K562 (cell line): ENCODE data around the gene TMEM50B. TPM values are rescaled to one million over a fixed set of nuclear protein-coding genes. Genes with fewer than 3 reads are reported as not detected.

Source experiments
- ARID3A ChIP-seq: IDR thresholded peaks from 2 replicates; pipeline ENCODE4 v1.6.1; 2012; ENCODE audit warnings: low read depth, low read length, improper control_type of control experiment, borderline replicate concordance
- CTBP1 ChIP-seq: fragments of 450-650 bp; IDR thresholded peaks from 2 replicates; pipeline ENCODE4 v1.6.1; 2016; ENCODE audit warnings: borderline replicate concordance
- DNMT1 ChIP-seq: fragments of 450-650 bp; IDR thresholded peaks from 2 replicates; pipeline ENCODE4 v1.6.1; 2016; ENCODE audit warnings: antibody characterized with exemption, mild to moderate bottlenecking
- DPF2 ChIP-seq: fragments of 450-650 bp; IDR thresholded peaks from 2 replicates; pipeline ENCODE4 v1.6.1; 2016
- EGR1 ChIP-seq: fragments of 450-650 bp; conservative IDR thresholded peaks from 2 replicates; pipeline ENCODE4 v1.6.1; 2017; ENCODE audit warnings: mild to moderate bottlenecking
- GATAD2B ChIP-seq: fragments of 450-650 bp; IDR thresholded peaks from 2 replicates; pipeline ENCODE4 v1.6.1; 2017; ENCODE audit warnings: mild to moderate bottlenecking, borderline replicate concordance
- HMGXB4 ChIP-seq: sonication (generic); formaldehyde crosslinking; IDR thresholded peaks from 2 replicates; pipeline ENCODE4 v1.8.1; 2023; ENCODE audit warnings: mild to moderate bottlenecking, missing genetic modification reagents
- JUNB ChIP-seq: fragments of 450-650 bp; formaldehyde crosslinking; conservative IDR thresholded peaks from 2 replicates; pipeline ENCODE4 v1.4.0; 2020; ENCODE audit warnings: mild to moderate bottlenecking
- KDM5B ChIP-seq: fragments of 200-600 bp; sonication (generic); IDR thresholded peaks from 2 replicates; pipeline ENCODE4 v1.6.1; 2012; ENCODE audit warnings: low read depth, mild to moderate bottlenecking, moderate library complexity, low read length, control low read depth, inconsistent platforms; ENCODE audit not compliant: insufficient replicate concordance
- NEUROD1 ChIP-seq: fragments of 150-350 bp; IDR thresholded peaks from 2 replicates; pipeline ENCODE4 v1.6.1; 2014; ENCODE audit warnings: borderline replicate concordance, low read length, low read depth; ENCODE audit not compliant: partially characterized antibody
- PTTG1 ChIP-seq: fragments of 450-650 bp; IDR thresholded peaks from 2 replicates; pipeline ENCODE4 v1.6.1; 2016; ENCODE audit warnings: low read depth, mild to moderate bottlenecking, missing genetic modification characterization, missing compliant biosample characterization
- RBM15 ChIP-seq: fragments of 200-400 bp; formaldehyde crosslinking; IDR thresholded peaks from 2 replicates; pipeline ENCODE4 v1.6.1; 2018; ENCODE audit warnings: mild to moderate bottlenecking, low read length, moderate library complexity; ENCODE audit not compliant: insufficient read depth
- RUNX1 ChIP-seq: sonication (generic); IDR thresholded peaks from 2 replicates; pipeline ENCODE4 v1.6.1; 2016; ENCODE audit warnings: antibody characterized with exemption, low read depth
- TBP ChIP-seq: optimal IDR thresholded peaks from 2 replicates; pipeline ENCODE3; 2011; ENCODE audit warnings: low read depth, low read length, improper control_type of control experiment
- TCF15 ChIP-seq: fragments of 250-450 bp; sonication (Bioruptor Pico); IDR thresholded peaks from 2 replicates; pipeline ENCODE4 v1.8.0; 2022; ENCODE audit warnings: moderate library complexity, mild to moderate bottlenecking, inconsistent platforms
- TCF3 ChIP-seq: sonication (generic); formaldehyde crosslinking; IDR thresholded peaks from 2 replicates; pipeline ENCODE4 v1.4.0; 2020; ENCODE audit warnings: mild to moderate bottlenecking, missing genetic modification reagents
- TOE1 ChIP-seq, 2 experiments: fragments of 450-650 bp in 1 of 2; sonication (generic) in 1 of 2; formaldehyde crosslinking in 1 of 2; IDR thresholded peaks; 2 replicates each; pipeline versions ENCODE4 v1.7.1 to v1.8.0; 2016 to 2022; ENCODE audit warnings: borderline replicate concordance in 2 of 2, mild to moderate bottlenecking in 2 of 2, antibody characterized with exemption in 1 of 2, inconsistent platforms in 1 of 2, low read depth in 1 of 2, missing genetic modification reagents in 1 of 2, moderate library complexity in 1 of 2
- XRCC5 ChIP-seq: fragments of 200-400 bp; formaldehyde crosslinking; IDR thresholded peaks from 2 replicates; pipeline ENCODE4 v1.6.1; 2017; ENCODE audit warnings: low read depth, mild to moderate bottlenecking, low read length
- ZC3H11A ChIP-seq: IDR thresholded peaks from 2 replicates; pipeline ENCODE4 v1.6.1; 2012; ENCODE audit warnings: low read depth, low read length, improper control_type of control experiment
- ZEB2 ChIP-seq: fragments of 450-650 bp; IDR thresholded peaks from 2 replicates; pipeline ENCODE4 v1.6.1; 2016
- ZNF174 ChIP-seq: fragments of 250-450 bp; sonication (Bioruptor Pico); IDR thresholded peaks from 2 replicates; pipeline ENCODE4 v1.4.0; 2020; ENCODE audit warnings: mild to moderate bottlenecking
- ZNF232 ChIP-seq: sonication (generic); formaldehyde crosslinking; IDR thresholded peaks from 2 replicates; pipeline ENCODE4 v1.8.0; 2022; ENCODE audit warnings: mild to moderate bottlenecking, missing genetic modification reagents
- ZNF436 ChIP-seq: fragments of 250-450, 450-650 bp; sonication (Bioruptor Pico); formaldehyde crosslinking; IDR thresholded peaks from 2 replicates; pipeline ENCODE4 v1.7.0; 2020; ENCODE audit warnings: mild to moderate bottlenecking
- ZNF445 ChIP-seq: fragments of 250-450 bp; sonication (Bioruptor Pico); IDR thresholded peaks from 2 replicates; pipeline ENCODE4 v1.4.0; 2020; ENCODE audit warnings: low read depth, mild to moderate bottlenecking, moderate library complexity
- ZNF764 ChIP-seq: fragments of 250-450 bp; sonication (Bioruptor Pico); IDR thresholded peaks from 2 replicates; pipeline ENCODE4 v1.4.0; 2020; ENCODE audit warnings: low read depth, mild to moderate bottlenecking, moderate library complexity
- polyA plus RNA-seq, 8 experiments: library from polyadenylated mRNA; depleted of rRNA in 4 of 8; stranded (reverse) in 5 of 8; unstranded in 3 of 8; fragments of >200 nt; fragmentation: Nextera tagmentation in 2 of 8; fragmentation: Illumina TruSeq in 1 of 8; extraction: Ambion mirVana in 2 of 8; extraction: Trizol in 1 of 8; gene quantifications; 2 replicates each; pipeline versions ENCODE4 v1.2.1 to v1.2.3, GENCODE V29; 2011 to 2014; ENCODE audit warnings: inconsistent platforms in 1 of 8, missing spikeins in 1 of 8
- total RNA-seq, 7 experiments: library from RNA; depleted of rRNA in 6 of 7; stranded (reverse); fragments of >200 nt in 6 of 7; fragmentation: Illumina TruSeq in 2 of 7; extraction: Trizol in 2 of 7; gene quantifications; 2 replicates each; pipeline versions ENCODE4 v1.2.1 to v1.2.3, GENCODE V29; 2011 to 2021; ENCODE audit warnings: low replicate concordance in 1 of 7

The TMEM50B gene
- total and polyA plus RNA-seq, 9 of the 15 experiments (the other 6 are each of a cell fraction or from before 2014, with no cell fraction given) = 20.5 to 64.6 (median 28.9) TPM

- TF ChIP-seq ZNF436 (CRISPR knock-in tag) = no peak
- TF ChIP-seq ZNF764 (CRISPR knock-in tag) = no peak
- TF ChIP-seq TOE1 (IDR thresholded peaks at IDR 0.05; ENCODE audit: borderline replicate concordance) = peak; percentile 69; the same call in 1 of the 2 replicates
- no peak for TF ChIP-seq TOE1 (CRISPR knock-in tag; IDR thresholded peaks at IDR 0.05; ENCODE audit: borderline replicate concordance, low read depth)
- TF ChIP-seq TCF15 (CRISPR knock-in tag) = no peak
- TF ChIP-seq ZEB2 = peak; percentile 38; the same call in 1 of the 2 replicates
- peak; percentile 82 for TF ChIP-seq HMGXB4 (CRISPR knock-in tag)
- TF ChIP-seq JUNB (CRISPR knock-in tag) = no peak
- no peak; the same call in 1 of the 2 replicates for TF ChIP-seq DPF2
- TF ChIP-seq EGR1 = peak; percentile 98
- 0 out of 2 replicates have a peak, but pooled peaks have one; percentile 58 for TF ChIP-seq GATAD2B
- TF ChIP-seq ARID3A = no peak
- peak; percentile 84; the same call in 1 of the 2 replicates for TF ChIP-seq XRCC5
- TF ChIP-seq NEUROD1 = peak; percentile 51
- TF ChIP-seq DNMT1 = no peak
- TF ChIP-seq ZNF445 (CRISPR knock-in tag) = no peak
- no peak for TF ChIP-seq ZNF174 (CRISPR knock-in tag)
- peak; percentile 92 for TF ChIP-seq TBP
- no peak for TF ChIP-seq ZC3H11A
- no peak for TF ChIP-seq ZNF232 (CRISPR knock-in tag)
- no peak for TF ChIP-seq RBM15
- peak; percentile 39; the same call in 1 of the 2 replicates for TF ChIP-seq RUNX1
- TF ChIP-seq TCF3 (CRISPR knock-in tag) = peak; percentile 47; the same call in 1 of the 2 replicates
- TF ChIP-seq PTTG1 (tag) = no peak
- TF ChIP-seq CTBP1 = peak; percentile 84
- TF ChIP-seq KDM5B = peak; percentile 94
These were observed at the start of gene TMEM50B (continued) for GRCh38 chr21:33479679-33480480.
